Smooth muscle cell (in vitro differentiated cells): ENCODE data around the gene SPC24. TPM values are rescaled to one million over a fixed set of nuclear protein-coding genes. Genes with fewer than 3 reads are reported as not detected.

ENCODE experiments used
- DNase-seq: peaks from one replicate; lab custom pipeline; 2025; ENCODE audit not compliant: unreplicated experiment; lab: John Stamatoyannopoulos, UW
- H2AFZ ChIP-seq: fragments of 200-600 bp; sonication (generic); 2 replicates; pipeline ENCODE4 v1.6.0; 2016; ENCODE audit warnings: antibody characterized with exemption, low read depth, mild to moderate bottlenecking
- H3F3A ChIP-seq: fragments of 200-600 bp; sonication (generic); 2 replicates; pipeline ENCODE4 v1.6.0; 2017; ENCODE audit warnings: antibody characterized with exemption, low read depth
- H3K27ac ChIP-seq: fragments of 200-600 bp; sonication (generic); 2 replicates; pipeline ENCODE4 v1.5.1; 2016; ENCODE audit warnings: low read depth, mild to moderate bottlenecking
- H3K27me3 ChIP-seq: fragments of 200-600 bp; sonication (generic); 2 replicates; pipeline ENCODE4 v1.6.1; 2016; ENCODE audit warnings: low read depth, mild to moderate bottlenecking
- H3K36me3 ChIP-seq: fragments of 200-600 bp; sonication (generic); 2 replicates; pipeline ENCODE4 v1.5.1; 2016; ENCODE audit warnings: low read depth
- H3K4me1 ChIP-seq: fragments of 200-600 bp; sonication (generic); 2 replicates; pipeline ENCODE4 v1.5.1; 2016; ENCODE audit warnings: low read depth
- H3K4me2 ChIP-seq: fragments of 200-600 bp; sonication (generic); 2 replicates; pipeline ENCODE4 v1.6.0; 2016; ENCODE audit warnings: mild to moderate bottlenecking
- H3K4me3 ChIP-seq: fragments of 200-600 bp; sonication (generic); 2 replicates; pipeline ENCODE4 v1.5.1; 2016; ENCODE audit warnings: mild to moderate bottlenecking
- H3K79me2 ChIP-seq: fragments of 200-600 bp; sonication (generic); 2 replicates; pipeline ENCODE4 v1.6.0; 2016; ENCODE audit warnings: low read depth, mild to moderate bottlenecking
- H3K9ac ChIP-seq: fragments of 200-600 bp; sonication (generic); 2 replicates; pipeline ENCODE4 v1.6.0; 2016; ENCODE audit warnings: low read depth
- H3K9me3 ChIP-seq: fragments of 200-600 bp; sonication (generic); replicated peaks from 2 replicates; pipeline ENCODE4 v1.5.1; 2016; ENCODE audit warnings: low read depth
- H4K20me1 ChIP-seq: fragments of 200-600 bp; sonication (generic); 2 replicates; pipeline ENCODE4 v1.6.0; 2016; ENCODE audit warnings: low read depth
- CTCF ChIP-seq: fragments of 200-600 bp; sonication (generic); IDR thresholded peaks from 2 replicates; pipeline ENCODE4 v1.5.1; 2017; ENCODE audit warnings: borderline replicate concordance, mild to moderate bottlenecking, antibody characterized with exemption; ENCODE audit not compliant: insufficient read depth, poor library complexity, severe bottlenecking
- WGBS: methylation state at CpG from one replicate; pipeline ENCODE4 v1.1.7; 2016; ENCODE audit warnings: low lambda C conversion rate; 5-methylcytosine and 5-hydroxymethylcytosine counted together
- polyA plus RNA-seq: library from polyadenylated mRNA; unstranded; fragments of >200 nt; fragmentation: Nextera tagmentation; extraction: Ambion mirVana; gene quantifications from 2 replicates; pipeline ENCODE4 v1.2.1, GENCODE V29; 2016
- total RNA-seq: library from RNA; depleted of rRNA; stranded (reverse); fragments of >200 nt; gene quantifications from 2 replicates; pipeline ENCODE4 v1.2.3, GENCODE V29; 2014

SPC24 gene
- total and polyA plus RNA-seq, 2 experiments from 2014 or later, result 7.6 to 9.7 TPM

- peaks cover 5% of the 10 kb centered on the region for H3F3A ChIP-seq
- WGBS, result 96% methylated on average over 18 of the region's 18 CpGs
- no peaks in the 10 kb centered on the region for H4K20me1 ChIP-seq
- no peaks in the 10 kb centered on the region for H3K9me3 ChIP-seq
- no peak overlapping the region for H3K4me2 ChIP-seq
- no peak for TF ChIP-seq CTCF
- H3K9ac ChIP-seq, result no peak overlapping the region
- no peak overlapping the region for H3K27ac ChIP-seq
- H3K79me2 ChIP-seq, result peaks cover 5% of the 10 kb centered on the region
- no peak overlapping the region for H2AFZ ChIP-seq
- H3K27me3 ChIP-seq, result no peaks in the 10 kb centered on the region
- no peaks in the 10 kb centered on the region for H3K4me1 ChIP-seq
- H3K4me3 ChIP-seq, result no peak overlapping the region
- no peak for DNase-seq
- H3K36me3 ChIP-seq, result no peaks in the 10 kb centered on the region
Observed at GRCh38 chr19:11176466-11177193, 21.0 kb upstream of the SPC24 start.

DNA sequence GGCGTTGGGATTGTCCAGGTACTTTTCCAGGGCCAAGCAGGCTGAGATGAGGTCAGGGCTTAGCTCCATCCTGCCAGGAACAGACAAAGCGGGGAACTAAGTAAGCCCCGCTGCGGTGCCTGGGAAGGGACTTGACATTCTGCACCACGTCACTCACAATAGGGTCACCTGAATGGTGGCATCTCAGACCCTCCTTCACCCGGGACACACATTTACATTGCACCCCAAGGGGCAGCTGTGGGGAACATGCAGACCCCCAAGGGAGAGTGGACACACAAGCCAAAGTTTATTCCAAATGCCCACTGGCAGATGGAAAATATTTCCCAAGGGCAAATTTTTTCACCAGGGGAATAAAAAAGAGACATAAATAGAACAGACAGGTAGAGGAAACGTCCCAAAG lies 20.3 kb upstream of the SPC24 start:
- Histone ChIP-seq H3F3A (no peaks in the 10 kb centered on the region), H3K4me1 (no peaks in the 10 kb centered on the region), H4K20me1 (no peaks in the 10 kb centered on the region), H3K9ac (no peak overlapping the region), H3K27ac (no peak overlapping the region), H3K36me3 (no peaks in the 10 kb centered on the region), H2AFZ (no peak overlapping the region), H3K4me3 (no peak overlapping the region), H3K79me2 (peaks cover 5% of the 10 kb centered on the region), H3K9me3 (no peaks in the 10 kb centered on the region), H3K27me3 (no peaks in the 10 kb centered on the region), H3K4me2 (no peak overlapping the region)
- 97% methylated on average over 7 of the region's 7 CpGs for WGBS
- DNase-seq, result no peak
- TF ChIP-seq CTCF, result no peak

DNA sequence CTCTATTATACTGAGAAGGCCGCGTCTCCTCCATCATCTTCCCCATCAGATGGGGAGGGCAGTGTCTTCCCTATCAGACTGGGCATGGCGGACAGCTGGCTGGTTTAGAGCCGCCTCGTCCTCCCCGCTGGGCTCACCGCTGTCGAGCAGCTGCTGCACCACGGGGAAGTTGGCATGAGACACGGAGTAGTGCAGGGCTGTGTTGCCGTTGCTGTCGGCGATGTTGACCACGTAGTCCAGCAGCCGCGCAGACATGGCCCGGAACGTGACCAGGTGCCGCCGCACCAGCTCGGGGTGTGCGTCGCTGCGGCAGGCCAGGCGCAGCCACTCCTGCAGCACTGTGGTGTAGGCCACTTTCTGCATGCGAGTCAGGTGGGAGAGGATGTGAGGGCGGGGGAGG lies 18.8 kb upstream of the SPC24 start:
- WGBS, result 97% methylated on average over 27 of the region's 27 CpGs
- H3K4me3 ChIP-seq, result no peak overlapping the region
- no peak overlapping the region for H2AFZ ChIP-seq
- no peaks in the 10 kb centered on the region for H3F3A ChIP-seq
- H3K4me1 ChIP-seq, result no peaks in the 10 kb centered on the region
- TF ChIP-seq CTCF, result no peak
- H3K4me2 ChIP-seq, result no peak overlapping the region
- no peaks in the 10 kb centered on the region for H3K79me2 ChIP-seq
- no peak for DNase-seq
- H3K27me3 ChIP-seq, result no peaks in the 10 kb centered on the region
- H3K36me3 ChIP-seq, result no peaks in the 10 kb centered on the region
- no peaks in the 10 kb centered on the region for H4K20me1 ChIP-seq
- H3K27ac ChIP-seq, result no peak overlapping the region
- H3K9ac ChIP-seq, result no peak overlapping the region
- H3K9me3 ChIP-seq, result no peaks in the 10 kb centered on the region
